Fibroblast of pulmonary artery (primary cell): ENCODE measurements around the gene EPB41L4B.

Source experiments
- DNase-seq: peaks from one replicate; pipeline ENCODE4 v3.0.0-alpha.2; 2010; ENCODE audit warnings: low read depth
- H3K4me3 ChIP-seq: replicated peaks from 2 replicates; pipeline ENCODE4 v1.5.1; 2011; ENCODE audit warnings: low read depth, mild to moderate bottlenecking, control low read depth, low read length, moderate library complexity
- CTCF ChIP-seq: IDR thresholded peaks from 2 replicates; pipeline ENCODE4 v1.5.1; 2011; ENCODE audit warnings: mild to moderate bottlenecking, control low read depth, low read length, inconsistent platforms; ENCODE audit errors: missing control alignments

EPB41L4B gene

GRCh38 chr9:109253637-109254284, 67.1 kb downstream of the EPB41L4B start:
- no peak for TF ChIP-seq CTCF
- peak; percentile 48 for DNase-seq
- no peak overlapping the region for H3K4me3 ChIP-seq

- DNase-seq, result no peak
- H3K4me3 ChIP-seq, result no peak overlapping the region
Observed at GRCh38 chr9:109253241-109253636, 67.6 kb downstream of the EPB41L4B start.

GRCh38 chr9:109252291-109252690, 68.6 kb downstream of the EPB41L4B start:
- H3K4me3 ChIP-seq, result no peak overlapping the region
- TF ChIP-seq CTCF, result no peak
- no peak for DNase-seq

More at GRCh38 chr9:109253241-109253636, 67.6 kb downstream of the EPB41L4B start:
- TF ChIP-seq CTCF, result no peak

- no peak for DNase-seq
- TF ChIP-seq CTCF, result no peak
Observed at GRCh38 chr9:109251776-109252106, 69.1 kb downstream of the EPB41L4B start.

GRCh38 chr9:109251080-109251775, 69.6 kb downstream of the EPB41L4B start:
- no peak for TF ChIP-seq CTCF
- no peak overlapping the region for H3K4me3 ChIP-seq
- DNase-seq, result peak; percentile 69

More at GRCh38 chr9:109251776-109252106, 69.1 kb downstream of the EPB41L4B start:
- H3K4me3 ChIP-seq, result no peak overlapping the region

GRCh38 chr9:109250771-109251079, 70.1 kb downstream of the EPB41L4B start:
- no peak for TF ChIP-seq CTCF
- no peak for DNase-seq
- H3K4me3 ChIP-seq, result no peak overlapping the region

GRCh38 chr9:109250311-109250741, 70.5 kb downstream of the EPB41L4B start:
- DNase-seq, result no peak
- TF ChIP-seq CTCF, result no peak
- H3K4me3 ChIP-seq, result no peak overlapping the region
